ENCODE measurements around the gene NPAS2. TPM values are rescaled to one million over a fixed set of nuclear protein-coding genes. Genes with fewer than 3 reads are reported as not detected.

The NPAS2 gene
- polyA plus RNA-seq, 3 donors from 2014 or later = not detected

GRCh38 chr2:101040761-101041160 is 220.8 kb downstream of the NPAS2 start:
- Mint-ChIP-seq H3K27ac (no peak overlapping the region), H3K27me3 (ENCODE audit: low read depth in 3 of 3) (peaks cover 0 to 9% (median 0%) of the 10 kb centered on the region in 3 donors), H3K9me3 (peaks cover 0 to 2% (median 0%) of the 10 kb centered on the region in 6 donors), H3K4me1 (no peaks in the 10 kb centered on the region), H3K4me3 (no peak overlapping the region), H3K36me3 (no peaks in the 10 kb centered on the region)
- DNase-seq = no peak

DNA sequence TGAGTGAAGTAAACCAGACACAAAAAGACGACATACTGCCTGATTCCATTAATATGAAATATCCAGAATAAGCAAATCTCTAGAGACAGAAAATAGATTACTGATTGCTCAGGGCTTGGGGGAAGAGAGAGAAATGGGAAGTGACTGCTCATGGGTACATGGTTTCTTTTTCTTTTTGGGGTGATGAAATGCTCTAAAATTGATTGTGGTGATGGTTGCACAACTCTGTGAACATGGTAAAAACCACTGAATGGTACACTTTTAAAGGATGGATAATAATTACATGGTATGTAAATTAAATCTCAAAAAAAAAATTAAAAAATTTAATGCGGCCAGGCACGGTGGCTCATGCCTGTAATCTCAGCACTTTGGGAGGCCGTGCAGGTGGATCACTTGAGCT is 221.5 kb downstream of the NPAS2 start:
- Mint-ChIP-seq H3K27ac (no peak overlapping the region), H3K27me3 (ENCODE audit: low read depth in 3 of 3) (peaks cover 0 to 8% (median 0%) of the 10 kb centered on the region in 3 donors), H3K9me3 (peaks cover 0 to 2% (median 0%) of the 10 kb centered on the region in 6 donors), H3K4me1 (no peaks in the 10 kb centered on the region), H3K36me3 (no peaks in the 10 kb centered on the region), H3K4me3 (no peak overlapping the region)
- DNase-seq = no peak

- H3K9me3 Mint-ChIP-seq = no peaks in the 10 kb centered on the region
- H3K27ac Mint-ChIP-seq = no peak overlapping the region
- H3K4me3 Mint-ChIP-seq = no peak overlapping the region
- no peaks in the 10 kb centered on the region for H3K4me1 Mint-ChIP-seq
- no peak for DNase-seq
- H3K27me3 Mint-ChIP-seq (ENCODE audit: low read depth in 3 of 3) = peaks cover 0 to 7% (median 0%) of the 10 kb centered on the region in 3 donors
- no peaks in the 10 kb centered on the region for H3K36me3 Mint-ChIP-seq
These were observed 225.4 kb downstream of the NPAS2 start for GRCh38 chr2:101045330-101045729.

Other genes with a start within 250 kb of the NPAS2 start
- gene RPL31, start 182.2 kb downstream of the NPAS2 start, polyA plus RNA-seq = 1,000 to 10,000 TPM; 2,160 to 4,376 (median 2,775) TPM